ENCODE results near the gene SHH. TPM values are rescaled to one million over a fixed set of nuclear protein-coding genes. Genes with fewer than 3 reads are reported as not detected.

Gene SHH
- not detected in 2 replicates for polyA plus RNA-seq (2014; cell fraction: cytosol; rRNA removed)
- not detected in 2 replicates for polyA plus RNA-seq (2014; cell fraction: nucleus; rRNA removed)

DNA sequence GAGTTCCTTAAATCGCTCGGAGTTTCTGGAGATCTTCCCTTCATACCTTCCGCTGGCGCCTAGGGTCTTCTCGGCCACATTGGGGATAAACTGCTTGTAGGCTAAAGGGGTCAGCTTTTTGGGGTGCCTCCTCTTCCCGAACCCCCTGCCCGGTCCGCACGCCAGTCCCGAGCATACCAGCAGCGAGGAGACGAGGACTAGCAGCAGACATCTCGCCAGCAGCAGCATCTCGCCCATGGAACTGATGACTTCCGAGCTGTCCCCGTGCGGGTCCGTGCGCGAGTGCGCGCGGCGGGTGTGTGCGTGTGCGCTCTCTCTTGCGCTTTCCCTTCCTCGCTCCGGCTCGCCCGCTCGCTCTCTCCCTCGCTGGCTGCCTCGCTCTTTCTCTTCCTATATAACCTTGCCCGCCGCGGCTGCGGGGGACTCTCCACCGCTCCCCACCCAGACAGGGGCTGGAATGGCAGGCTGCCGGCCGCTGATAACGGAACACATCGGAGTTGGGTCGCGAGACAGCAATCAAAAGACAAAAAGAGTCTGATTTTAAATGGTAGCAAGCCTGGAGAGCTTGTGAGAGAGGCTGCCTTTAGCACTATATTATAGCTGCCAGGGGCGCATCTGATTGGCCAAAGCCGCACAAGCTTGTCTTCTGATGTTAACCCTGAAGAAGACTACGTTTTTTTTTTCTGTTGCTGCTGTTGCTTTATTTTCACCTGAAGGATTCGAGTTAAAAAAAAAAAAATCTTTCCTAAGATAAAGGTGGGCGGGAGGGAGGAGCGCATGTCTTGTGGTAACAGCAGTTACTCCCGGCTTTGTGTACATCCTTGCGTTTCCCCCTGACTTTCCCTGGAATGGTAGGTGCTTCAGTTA, at the start of gene SHH:
TSS of gene SHH (minus strand) at position 569 of the 867 bp plus-strand sequence. CDS start at position 228, 341 bp downstream.
- DNase-seq (ENCODE audit: low spot score), result no peak

DNA sequence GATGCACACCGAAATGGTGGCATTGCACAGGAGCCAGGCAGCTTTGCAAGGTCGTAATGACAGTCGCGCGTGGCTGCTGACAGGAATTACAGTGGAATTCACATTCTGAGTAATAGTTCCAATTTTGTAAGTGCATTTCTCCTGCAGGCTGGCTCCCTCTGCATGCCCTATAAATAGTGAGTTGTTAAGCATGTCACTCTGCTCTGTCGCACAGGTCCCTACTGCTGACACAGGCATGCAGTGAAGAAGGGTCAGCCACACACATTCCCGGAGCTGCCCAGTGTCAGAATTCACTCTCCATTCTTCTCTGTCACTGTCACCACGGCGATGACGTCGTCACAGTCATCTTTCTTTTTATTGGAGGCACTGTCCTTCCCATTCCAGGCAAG, 49.2 kb upstream of the SHH start:
- no peak for DNase-seq (ENCODE audit: low spot score)

DNA sequence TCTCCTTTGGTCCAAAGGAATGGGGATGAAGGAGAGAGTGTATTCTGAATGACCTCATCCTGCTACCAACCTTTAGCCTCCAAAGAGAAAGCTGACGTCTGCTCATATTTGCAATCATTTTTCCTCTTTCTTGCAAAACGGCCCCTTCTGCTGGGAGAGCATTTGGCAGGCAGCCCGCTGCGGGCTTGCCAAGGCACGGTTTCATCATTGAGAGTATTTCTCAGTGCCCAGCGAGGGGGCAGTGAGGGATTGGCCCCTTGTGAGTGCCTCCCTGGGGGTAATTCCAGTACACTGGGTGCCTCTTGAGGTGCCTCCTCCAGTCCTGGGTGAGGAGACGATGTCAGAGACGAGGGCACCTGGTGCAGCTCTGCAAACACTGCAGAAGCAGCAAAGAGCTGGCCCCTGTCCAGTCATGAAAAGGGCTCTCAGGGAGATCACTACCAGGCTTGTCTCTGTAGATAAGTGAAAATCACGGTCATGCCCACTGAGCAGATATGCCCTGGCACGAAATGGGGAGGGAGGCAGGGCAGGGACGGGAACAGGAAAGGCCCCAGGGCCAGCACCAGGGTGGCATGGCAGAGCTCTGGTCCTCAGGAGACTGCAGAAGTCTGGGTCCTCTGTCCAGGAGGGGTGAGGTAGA, 48.7 kb upstream of the SHH start:
- no peak for DNase-seq (ENCODE audit: low spot score)

DNA sequence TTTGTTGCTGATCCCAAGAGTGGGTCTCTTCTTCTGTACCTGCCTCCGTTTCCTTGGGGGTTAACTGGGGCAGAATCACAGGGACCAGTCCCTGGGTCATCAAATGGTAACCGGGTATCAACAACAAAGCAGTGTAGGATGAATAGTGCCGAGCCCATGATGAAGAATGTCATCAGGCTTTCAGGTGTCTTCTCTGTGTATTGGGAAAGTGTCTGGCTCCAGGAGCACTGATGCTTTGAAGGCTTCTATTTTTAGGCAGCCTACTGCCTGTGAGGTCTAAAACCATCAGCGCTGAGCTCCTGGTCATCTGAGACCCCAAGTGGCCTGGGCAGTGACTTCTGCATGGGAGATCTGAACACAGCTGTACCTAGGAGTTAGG, 48.2 kb upstream of the SHH start:
- no peak for DNase-seq (ENCODE audit: low spot score)

DNA sequence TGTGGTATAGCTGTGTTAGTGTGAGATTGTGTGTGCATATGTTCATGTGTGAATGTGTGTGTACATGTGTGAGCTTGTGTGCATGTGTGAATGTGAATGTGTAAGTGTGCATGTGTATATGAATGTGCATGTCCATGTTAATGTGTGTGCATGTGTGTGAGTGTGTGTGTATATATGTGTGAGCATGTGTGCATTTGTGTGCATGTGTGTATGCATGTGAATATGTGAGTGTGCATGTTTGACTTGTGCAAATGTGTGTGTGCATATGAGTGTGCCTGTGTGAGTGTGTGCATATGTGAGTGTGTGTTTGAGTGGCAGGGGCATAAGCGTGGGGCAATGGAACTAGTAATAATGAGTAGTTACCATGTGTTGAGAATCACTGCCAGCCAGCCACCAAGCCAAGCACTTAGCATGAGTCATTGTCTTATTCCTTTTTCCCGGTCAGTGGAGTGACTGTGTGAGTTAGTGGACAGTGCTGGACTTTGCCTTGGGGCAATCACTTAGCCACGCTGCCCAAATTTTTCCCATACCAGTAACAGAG, 46.3 kb upstream of the SHH start:
- DNase-seq (ENCODE audit: low spot score), result no peak

DNA sequence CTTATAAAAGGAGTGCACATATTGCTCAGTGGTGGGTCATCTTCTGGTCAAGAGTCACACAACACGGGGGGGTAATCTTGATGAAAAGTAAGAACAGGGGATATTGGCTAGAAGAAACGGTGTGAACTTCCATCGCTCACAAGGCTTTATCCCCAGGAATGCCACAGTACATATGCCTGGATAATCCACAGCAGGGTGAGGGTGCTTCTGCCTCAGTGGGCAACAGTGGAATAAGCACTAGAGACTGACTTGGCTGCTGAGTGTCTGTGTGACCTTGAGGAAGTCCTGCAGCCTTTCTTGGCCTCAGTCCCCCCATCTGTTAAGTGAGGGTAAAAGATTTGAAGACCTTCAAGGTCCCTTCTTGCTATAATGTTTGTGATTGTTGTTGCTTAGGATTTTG, 44.9 kb upstream of the SHH start:
- DNase-seq (ENCODE audit: low spot score), result no peak

DNA sequence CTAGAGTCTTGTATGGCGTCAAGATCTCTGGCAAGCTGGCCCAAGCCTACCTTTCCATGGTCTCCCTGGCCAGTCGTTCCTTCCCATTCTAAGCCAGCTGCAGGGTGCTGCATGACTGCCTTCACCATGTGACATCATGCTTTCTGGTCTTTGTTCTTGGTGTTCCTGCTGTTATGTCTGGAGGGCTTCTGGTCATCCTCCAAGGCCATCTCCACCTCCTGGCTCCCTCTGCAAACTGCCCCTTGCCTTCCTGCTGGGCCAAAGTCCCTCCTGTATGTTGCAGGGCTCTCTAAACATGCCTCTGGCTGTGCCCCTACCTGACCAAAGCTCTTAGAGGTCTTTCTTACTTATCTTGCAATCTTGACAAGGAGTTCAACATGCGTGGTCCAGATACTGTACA, 44.4 kb upstream of the SHH start:
- no peak for DNase-seq (ENCODE audit: low spot score)

DNA sequence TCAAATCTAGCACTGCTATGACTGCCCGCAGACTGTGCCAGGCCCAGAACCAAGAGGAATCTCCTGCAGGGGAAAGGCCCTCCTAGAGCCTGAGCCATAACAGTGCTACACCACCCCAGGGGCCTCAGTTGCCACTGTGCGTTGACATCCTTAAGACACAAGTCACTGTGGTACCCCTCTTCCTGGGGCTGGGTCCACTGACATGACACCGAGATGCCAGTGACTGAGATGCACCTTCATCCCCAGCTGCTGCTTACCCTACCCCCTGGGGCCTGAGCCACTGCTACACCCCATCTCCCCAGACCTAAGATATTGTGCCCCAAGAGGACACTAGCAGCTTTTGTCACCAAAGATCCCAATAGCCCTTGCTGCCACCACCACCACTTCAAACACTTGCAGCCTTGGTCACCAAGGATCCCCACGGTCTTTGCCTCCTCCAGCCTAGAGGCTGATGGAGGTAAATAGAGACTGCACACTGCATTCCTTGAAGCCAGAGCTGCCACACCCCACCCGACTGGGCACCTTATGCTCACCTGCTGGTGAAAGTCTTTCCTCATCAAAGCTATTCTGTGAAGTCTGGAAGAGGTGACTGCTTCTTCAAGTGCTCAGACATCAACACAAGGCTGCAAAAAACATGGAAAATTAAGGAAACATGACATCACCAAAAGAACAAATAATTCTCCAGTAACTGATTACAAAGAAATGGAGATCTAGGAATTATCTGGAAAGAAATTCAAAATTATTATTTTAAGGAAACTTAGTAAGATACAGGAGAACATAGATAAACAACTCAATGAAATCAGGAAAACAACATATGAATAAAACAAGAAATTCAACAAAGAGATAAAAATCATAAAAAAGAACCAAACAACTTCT, 40.4 kb upstream of the SHH start:
- DNase-seq (ENCODE audit: low spot score), result no peak

DNA sequence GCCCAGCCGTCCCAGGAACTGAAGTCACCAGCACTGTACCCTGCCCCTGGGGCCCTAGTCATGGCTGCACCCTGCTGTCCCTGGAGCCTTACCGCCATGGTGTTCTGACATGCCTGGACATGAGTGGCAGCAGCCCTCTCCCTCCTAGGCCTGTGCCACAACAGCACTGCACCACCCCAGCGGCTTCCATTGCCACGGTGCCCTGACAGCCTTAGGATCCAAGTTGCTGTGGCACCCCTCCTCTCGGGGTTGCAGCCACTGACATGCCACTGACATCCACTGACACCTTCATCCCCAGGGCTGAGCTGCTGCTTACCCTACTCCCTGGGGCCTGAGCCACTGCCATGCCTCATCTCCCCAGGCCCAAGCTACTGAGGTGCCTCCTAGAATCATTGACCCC, 39.6 kb upstream of the SHH start:
- no peak for DNase-seq (ENCODE audit: low spot score)

DNA sequence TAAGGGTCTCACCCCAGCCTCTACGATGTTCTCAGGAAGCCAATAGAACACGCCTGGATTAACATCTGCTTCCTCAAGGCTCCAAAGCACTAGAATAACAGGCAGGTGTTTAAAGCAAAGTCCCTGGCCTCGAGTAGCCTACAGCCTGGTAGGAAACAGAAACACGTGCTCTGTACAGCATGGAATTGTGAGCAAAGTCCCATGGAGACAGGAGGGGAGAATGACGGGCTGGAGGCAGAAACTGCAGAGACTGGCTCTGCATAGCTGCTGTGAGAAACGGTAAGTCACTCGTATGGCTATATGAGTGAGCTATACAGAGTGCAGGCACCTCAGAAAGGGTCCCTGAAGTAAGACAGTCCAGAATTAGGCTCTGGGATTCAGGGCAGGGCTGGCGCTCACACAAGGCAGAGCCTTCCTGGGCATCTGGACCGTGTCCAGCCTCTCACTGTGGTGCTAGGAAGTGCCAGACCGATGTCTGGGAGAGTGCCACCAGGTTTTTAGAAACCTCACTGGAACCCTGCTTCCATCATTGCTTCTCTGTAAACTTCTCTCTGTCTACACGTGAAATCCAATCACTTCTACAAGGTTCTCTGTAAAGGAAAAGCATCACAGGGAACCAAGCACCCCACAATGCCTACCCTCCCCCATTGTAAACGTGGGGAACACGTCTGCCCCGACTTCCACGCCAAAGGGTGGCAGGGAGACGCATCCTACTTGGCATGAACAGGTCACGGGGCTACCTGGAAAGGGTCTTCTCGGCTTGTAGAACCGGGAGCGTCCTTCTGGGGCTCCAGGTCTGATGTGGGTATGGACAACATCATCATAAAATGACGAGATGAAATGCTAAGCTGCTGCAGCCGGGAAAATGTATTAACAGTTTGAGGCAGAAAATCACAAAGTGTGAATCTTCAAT, 38.8 kb upstream of the SHH start:
- DNase-seq (ENCODE audit: low spot score), result no peak

DNA sequence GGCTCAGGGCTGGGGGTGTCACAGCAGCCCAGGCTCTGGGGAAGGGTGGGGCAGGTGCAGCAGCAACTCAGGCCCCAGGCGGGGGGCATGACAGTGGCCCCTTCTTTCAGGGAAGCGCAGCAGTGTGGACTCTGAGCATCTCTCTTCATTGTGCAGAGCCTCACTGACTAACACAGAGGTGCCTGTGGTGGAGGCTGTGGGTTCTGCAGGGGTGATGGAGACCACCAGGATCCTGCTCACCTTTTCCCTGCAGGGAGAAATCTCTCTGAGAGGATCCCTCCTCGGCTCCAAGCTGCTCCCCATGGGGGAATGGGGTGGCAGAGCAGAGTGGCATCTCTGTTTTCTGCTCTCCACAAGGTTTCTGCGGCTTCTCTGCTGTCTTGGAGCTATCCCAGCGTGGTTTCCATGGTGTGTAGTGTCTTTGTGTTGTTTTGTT, 37.8 kb upstream of the SHH start:
- no peak for DNase-seq (ENCODE audit: low spot score)

DNA sequence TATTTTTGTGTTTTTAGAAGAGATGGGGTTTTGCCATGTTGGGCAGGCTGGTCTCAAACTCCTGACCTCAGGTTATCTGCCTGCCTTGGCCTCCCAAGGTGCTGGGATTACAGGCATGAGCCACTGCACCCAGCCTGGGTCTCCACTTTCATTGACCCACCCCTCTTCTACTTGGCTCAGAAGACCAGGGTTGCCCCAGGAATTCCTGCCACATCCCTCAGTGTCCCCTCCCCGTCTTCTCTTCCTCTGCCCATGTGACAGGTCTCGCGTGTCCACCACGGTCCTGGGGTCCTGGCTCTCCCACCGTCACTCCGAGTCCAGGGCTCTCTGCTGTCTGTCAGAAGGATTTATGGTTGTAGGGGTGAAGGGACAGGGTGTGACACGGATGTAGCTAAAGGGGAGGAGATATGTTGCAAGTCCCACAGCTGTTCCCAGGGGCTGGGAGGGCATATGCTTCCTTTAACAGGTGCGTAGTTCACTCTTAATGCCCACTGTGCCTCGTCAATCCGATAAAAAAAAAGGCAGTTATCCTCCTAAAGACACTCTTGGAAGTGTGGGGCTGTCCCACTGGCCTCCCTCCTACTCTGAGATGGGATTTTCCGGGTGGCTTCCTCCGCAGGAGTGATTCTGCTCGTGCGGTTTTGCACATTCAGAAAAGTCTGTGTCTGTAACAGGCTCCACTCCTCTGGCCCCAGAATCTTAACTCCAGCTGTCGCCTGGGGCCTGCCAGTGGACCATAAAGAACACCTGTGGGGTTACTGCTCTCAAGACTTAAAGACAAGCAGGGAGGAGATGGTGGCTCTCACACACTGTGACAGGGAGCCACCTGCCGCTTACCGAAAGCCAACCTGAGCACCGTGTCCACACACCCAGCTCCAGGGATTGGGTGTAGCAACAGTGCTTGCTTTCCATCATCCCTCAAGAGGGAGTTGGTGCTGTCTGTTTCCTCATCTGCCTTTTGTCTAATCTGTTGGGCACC, 36.7 kb upstream of the SHH start:
- no peak for DNase-seq (ENCODE audit: low spot score)

DNA sequence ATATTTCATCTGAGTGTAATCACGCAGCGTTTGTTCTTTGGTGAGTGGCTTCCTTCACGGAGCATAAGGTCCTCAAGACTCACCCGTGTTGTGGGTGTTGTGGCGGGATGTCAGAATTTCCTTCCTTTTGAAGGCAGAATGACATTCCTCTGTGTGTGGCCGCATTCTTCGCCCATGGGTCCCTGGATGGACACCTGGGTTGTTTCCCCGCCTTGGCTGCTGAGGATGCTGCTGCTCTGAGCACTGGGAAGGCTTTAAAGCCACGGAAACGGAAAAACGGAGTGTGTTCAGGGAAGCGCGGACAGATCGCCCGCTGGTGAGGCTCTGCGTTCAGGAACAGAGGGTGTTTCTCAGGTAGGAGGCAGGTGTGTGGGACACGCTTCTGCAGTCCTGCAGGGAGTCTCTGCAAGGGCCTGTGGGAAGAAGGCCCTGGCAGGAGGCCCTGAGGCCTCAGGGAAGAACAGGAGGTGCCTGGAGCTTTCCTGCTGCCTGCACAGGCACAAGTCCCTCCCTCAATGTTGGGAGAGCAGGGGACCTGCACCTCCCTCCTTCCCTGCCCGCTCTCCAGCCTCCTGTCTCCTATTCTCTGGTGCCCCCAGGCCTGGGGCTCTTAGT, 35.7 kb upstream of the SHH start:
- DNase-seq (ENCODE audit: low spot score), result no peak

DNA sequence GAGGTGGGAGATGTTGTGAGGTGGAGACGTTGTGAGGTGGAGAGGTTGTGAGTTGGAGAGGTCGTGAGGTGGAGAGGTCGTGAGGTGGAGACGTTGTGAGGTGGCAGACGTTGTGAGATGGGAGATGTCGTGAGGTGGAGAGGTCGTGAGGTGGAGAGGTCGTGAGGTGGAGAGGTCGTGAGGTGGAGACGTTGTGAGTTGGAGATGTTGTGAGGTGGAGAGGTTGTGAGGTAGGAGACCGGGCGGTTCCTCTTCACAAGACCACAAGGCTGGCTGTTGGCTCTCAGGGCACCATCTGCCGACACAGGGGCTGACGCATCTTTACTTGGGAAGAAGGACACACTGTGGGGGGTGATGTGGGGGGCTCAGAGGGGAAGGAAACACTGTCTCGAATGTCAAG, 34.7 kb upstream of the SHH start:
- no peak for DNase-seq (ENCODE audit: low spot score)

DNA sequence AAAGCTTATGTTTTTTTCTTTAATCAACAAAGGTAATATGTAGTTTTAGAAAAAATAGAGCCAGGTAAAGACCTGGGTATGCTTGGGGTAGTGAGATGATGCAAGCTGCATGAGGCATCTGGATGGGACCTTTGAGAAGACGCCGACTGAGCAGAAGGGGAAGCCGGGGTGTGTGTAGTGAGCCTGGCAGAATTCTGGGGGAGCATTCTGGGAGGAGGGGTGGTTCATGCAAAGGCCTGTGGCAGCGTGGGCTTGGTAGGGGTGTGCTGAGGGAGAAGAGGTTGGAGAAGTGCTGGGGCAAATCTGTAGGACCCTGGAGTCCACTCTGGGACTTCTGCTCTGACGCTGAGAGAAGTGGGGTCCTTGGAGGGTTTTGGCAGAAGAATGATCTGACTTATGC, 33.9 kb upstream of the SHH start:
- no peak for DNase-seq (ENCODE audit: low spot score)

DNA sequence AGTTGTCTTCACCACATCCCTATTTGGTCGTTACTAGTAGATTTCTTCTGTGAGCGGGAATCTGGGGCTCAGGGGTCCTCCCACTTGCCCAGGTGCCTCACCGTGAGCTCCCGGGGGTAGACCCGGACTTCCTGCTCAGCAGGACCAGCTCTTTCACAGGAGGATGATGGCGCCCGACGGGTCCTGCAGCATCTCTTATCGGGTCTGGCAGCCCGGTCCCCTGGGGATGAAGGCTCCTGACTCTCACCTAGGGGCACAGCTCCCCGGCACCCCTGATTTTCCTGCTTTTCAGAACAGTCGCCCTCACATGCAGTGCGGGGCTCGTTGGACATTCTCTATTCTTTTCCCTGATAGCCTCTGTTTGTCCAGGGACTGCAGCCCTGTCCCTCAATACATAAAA, 33.0 kb upstream of the SHH start:
- DNase-seq (ENCODE audit: low spot score), result no peak

DNA sequence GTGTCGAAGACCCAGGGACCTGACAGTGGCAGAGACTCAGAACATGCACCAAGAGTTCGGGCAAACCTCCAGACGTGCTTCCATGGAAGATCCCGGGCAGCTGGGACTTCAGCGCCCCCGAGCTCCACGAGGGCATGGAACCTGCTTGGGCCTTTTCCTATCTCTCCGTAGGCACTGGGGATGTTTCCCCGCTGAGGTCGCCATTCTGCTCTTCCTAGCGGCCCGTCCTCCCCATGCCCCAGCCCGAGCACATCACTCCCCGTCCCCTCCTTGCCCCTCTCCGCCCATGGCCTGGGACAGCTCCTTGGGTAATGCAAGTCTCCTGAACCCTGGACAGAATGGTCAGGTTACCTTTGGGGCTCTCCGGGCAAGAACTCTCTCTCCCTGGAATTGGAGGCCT, 32.3 kb upstream of the SHH start:
- DNase-seq (ENCODE audit: low spot score), result no peak

DNA sequence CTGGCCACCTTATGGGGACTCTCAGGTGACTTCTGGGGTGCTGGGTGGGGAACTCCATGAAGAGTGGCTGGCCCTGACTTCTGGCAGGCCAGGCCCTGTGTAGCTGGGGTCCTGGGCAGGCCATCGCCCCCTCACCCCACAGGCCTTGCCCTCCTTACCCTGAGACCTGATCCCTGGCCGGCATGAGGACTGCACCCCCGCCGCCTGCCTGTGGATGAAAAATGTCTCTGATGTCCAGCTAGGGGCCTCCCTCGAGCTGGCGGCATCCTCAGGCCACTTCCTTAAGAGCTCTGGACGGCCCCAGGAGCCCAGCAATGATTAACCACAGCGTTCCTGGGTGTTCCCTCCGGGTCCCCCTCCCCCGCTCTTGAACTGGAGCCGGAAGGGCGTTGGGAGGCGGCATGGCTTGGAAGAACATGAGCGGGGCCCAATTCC, 31.8 kb upstream of the SHH start:
- DNase-seq (ENCODE audit: low spot score), result no peak

DNA sequence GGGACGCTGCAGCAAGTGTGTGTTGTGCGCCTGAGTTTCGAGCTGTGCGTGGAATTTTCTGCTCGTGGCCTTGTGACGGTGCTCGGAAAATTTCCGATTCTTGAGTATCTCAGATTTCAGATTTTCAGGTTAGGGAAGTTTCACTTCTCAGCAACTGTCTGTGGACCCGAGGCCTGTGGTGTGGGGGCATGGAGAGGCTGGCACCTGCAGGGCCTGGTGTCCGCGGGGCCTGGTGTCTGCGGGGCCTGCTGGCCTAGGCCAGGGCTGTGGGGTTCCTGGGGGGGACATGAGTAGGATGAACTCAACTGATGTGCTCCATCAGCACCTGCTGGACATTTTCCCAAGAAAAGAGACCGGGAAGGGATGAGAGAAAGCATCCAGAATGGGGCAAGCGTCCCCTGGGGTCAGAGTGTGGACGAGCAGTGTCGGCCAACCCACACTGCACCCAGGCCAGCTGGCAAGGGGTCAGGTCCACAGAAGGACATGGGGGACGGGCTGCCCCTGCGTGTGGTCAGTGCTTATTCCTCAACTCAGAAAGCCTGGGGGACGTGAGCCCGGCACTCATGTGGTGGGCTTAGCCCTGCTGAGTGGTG, 31.3 kb upstream of the SHH start:
- DNase-seq (ENCODE audit: low spot score), result no peak

Data from SK-N-DZ (cell line).